Mesendoderm (in vitro differentiated cells): Measurements from ENCODE around the gene ERFL.
A peak's percentile ranks its signal among the peaks of the same experiment; 100 is the strongest.

Experiments
- DNase-seq: peaks from one replicate; pipeline ENCODE4 v3.0.0; 2013
- H2AK5ac ChIP-seq: 2 replicates; pipeline ENCODE4 v1.6.1; 2013; ENCODE audit warnings: low read length, inconsistent platforms
- H2BK120ac ChIP-seq: 2 replicates; pipeline ENCODE4 v1.6.1; 2013; ENCODE audit warnings: low read depth, mild to moderate bottlenecking, low read length, moderate library complexity, mixed read lengths
- H2BK15ac ChIP-seq: replicated peaks from 2 replicates; pipeline ENCODE4 v1.6.1; 2013; ENCODE audit warnings: low read depth, mild to moderate bottlenecking, moderate library complexity
- H2BK5ac ChIP-seq: 2 replicates; pipeline ENCODE4 v1.6.1; 2013; ENCODE audit warnings: low read length, inconsistent platforms
- H3K18ac ChIP-seq: 2 replicates; pipeline ENCODE4 v1.6.1; 2013; ENCODE audit warnings: mild to moderate bottlenecking, low read length, mixed read lengths
- H3K23ac ChIP-seq: one replicate; pipeline ENCODE4 v1.6.1; 2013; ENCODE audit warnings: low read length
- H3K27ac ChIP-seq: 2 replicates; pipeline ENCODE4 v1.5.1; 2013; ENCODE audit warnings: low read depth, mild to moderate bottlenecking, inconsistent platforms, low read length, moderate library complexity
- H3K27me3 ChIP-seq: 2 replicates; pipeline ENCODE4 v1.6.1; 2013; ENCODE audit warnings: low read length, control low read depth, mild to moderate bottlenecking, inconsistent platforms; ENCODE audit not compliant: insufficient read depth, poor library complexity
- H3K36me3 ChIP-seq: 2 replicates; pipeline ENCODE4 v1.6.1; 2013; ENCODE audit warnings: low read length, inconsistent platforms; ENCODE audit not compliant: control insufficient read depth, insufficient read depth
- H3K4ac ChIP-seq: one replicate; pipeline ENCODE4 v1.6.1; 2013; ENCODE audit warnings: low read depth, mild to moderate bottlenecking, low read length, moderate library complexity
- H3K4me1 ChIP-seq: 2 replicates; pipeline ENCODE4 v1.6.1; 2013; ENCODE audit warnings: low read depth, low read length, inconsistent platforms; ENCODE audit not compliant: control insufficient read depth
- H3K4me2 ChIP-seq: 2 replicates; pipeline ENCODE4 v1.6.1; 2013; ENCODE audit warnings: low read length
- H3K4me3 ChIP-seq: 2 replicates; pipeline ENCODE4 v1.5.1; 2013; ENCODE audit warnings: mild to moderate bottlenecking, low read length
- H3K56ac ChIP-seq: one replicate; pipeline ENCODE4 v1.6.1; 2013; ENCODE audit warnings: low read length
- H3K79me1 ChIP-seq: 2 replicates; pipeline ENCODE4 v1.6.1; 2013; ENCODE audit warnings: low read length, inconsistent platforms
- H3K79me2 ChIP-seq: 2 replicates; pipeline ENCODE4 v1.6.1; 2013; ENCODE audit warnings: mild to moderate bottlenecking, low read length; ENCODE audit not compliant: control insufficient read depth, insufficient read depth
- H3K9ac ChIP-seq: 2 replicates; pipeline ENCODE4 v1.6.1; 2013; ENCODE audit warnings: low read length, inconsistent platforms
- H4K5ac ChIP-seq: one replicate; pipeline ENCODE4 v1.6.1; 2013; ENCODE audit warnings: low read length
- H4K8ac ChIP-seq: one replicate; pipeline ENCODE4 v1.6.1; 2013; ENCODE audit warnings: low read depth, mild to moderate bottlenecking, control low read depth, low read length, moderate library complexity
- WGBS: extraction: QIAGEN DNeasy Blood & Tissue Kit; methylation state at CpG from one replicate; pipeline ENCODE4 v1.1.7; 2013; ENCODE audit warnings: low lambda C conversion rate, missing lambda C conversion rate; ENCODE audit not compliant: insufficient coverage; ENCODE audit errors: extremely low coverage; 5-methylcytosine and 5-hydroxymethylcytosine counted together

Gene ERFL

DNA sequence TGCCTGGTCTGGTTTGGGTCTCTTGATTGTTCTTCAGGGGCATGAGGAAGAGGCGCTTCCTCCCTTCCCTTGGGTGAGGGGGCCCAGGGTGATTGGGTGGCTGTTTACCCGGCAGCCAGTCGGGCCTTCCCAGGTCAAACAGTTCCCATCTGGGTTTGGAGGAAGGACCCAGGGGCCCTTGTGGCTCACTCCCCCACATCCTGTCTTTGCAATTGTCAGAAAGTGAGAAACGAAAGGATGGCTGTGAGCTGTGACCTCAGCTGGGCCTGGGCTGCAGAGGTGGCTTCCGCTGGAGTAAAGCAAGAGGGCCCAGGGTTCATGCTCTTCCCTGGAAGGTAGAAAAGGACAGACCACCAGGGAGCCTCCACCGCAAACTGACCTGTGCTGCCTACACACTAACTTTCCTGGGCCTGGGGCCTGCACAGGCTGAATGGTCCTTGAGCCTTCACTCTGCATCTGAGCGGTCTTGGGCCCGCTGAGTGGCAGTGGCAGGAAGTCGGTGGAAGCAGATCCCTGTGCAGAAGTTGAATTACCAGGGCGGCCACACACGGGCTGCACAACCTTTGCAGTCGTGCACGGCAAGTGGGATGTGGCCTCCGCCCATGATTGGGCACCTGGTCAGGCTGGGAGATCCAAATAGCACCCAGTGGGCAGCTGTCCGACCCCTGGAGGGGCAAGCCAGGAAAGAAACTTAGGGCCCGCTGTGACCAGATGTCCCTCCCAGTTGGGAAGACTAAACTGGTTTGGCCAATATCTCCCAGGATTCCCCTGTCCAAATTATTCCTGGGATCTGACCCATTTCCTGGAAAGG is 56.5 kb downstream of the ERFL start:
- H3K4me1 ChIP-seq: no peaks in the 10 kb centered on the region
- no CpG with 5 or more reads among the region's 16 CpGs for WGBS
- no peak overlapping the region for H4K5ac ChIP-seq
- no peak overlapping the region for H4K8ac ChIP-seq
- no peak overlapping the region for H3K9ac ChIP-seq
- H2AK5ac ChIP-seq: no peak overlapping the region
- no peak overlapping the region for H3K18ac ChIP-seq
- no peak overlapping the region for H3K56ac ChIP-seq
- no peak overlapping the region for H3K4me3 ChIP-seq
- H3K27me3 ChIP-seq: no peaks in the 10 kb centered on the region
- H3K4me2 ChIP-seq: no peak overlapping the region
- no peak overlapping the region for H2BK120ac ChIP-seq
- no peak overlapping the region for H3K4ac ChIP-seq
- H3K79me1 ChIP-seq: peaks cover 5% of the 10 kb centered on the region
- no peak overlapping the region for H3K23ac ChIP-seq
- H3K79me2 ChIP-seq: peaks cover 3% of the 10 kb centered on the region
- peaks cover 8% of the 10 kb centered on the region for H3K36me3 ChIP-seq
- H2BK15ac ChIP-seq: no peak overlapping the region
- DNase-seq: peak; percentile 32
- H2BK5ac ChIP-seq: no peak overlapping the region
- no peak overlapping the region for H3K27ac ChIP-seq

DNA sequence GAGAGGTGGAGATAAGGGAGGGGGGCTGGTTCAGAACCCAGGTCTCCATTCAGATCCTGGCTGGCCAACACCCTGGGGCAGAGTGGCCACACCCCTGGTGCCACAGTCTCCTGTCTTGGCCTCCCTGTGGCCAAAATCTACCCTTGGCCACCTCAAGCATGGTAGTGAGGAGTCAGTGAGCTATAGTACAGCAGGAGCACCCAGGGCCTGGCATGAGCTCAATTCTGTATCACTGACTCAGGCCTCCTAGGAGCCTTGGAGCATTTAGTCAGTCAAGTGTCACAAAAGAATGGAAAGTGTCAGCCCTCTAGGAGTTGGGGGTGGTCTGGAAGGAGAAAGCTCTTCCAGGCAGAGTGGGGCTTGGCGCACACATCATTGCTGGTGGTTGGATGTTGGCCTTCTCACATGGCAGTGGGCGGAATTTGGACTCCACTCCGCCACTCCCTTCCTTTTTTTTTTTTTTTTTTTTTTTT is 57.8 kb downstream of the ERFL start:
- no CpG with 5 or more reads among the region's 3 CpGs for WGBS
- H3K36me3 ChIP-seq: peaks cover 12% of the 10 kb centered on the region

DNA sequence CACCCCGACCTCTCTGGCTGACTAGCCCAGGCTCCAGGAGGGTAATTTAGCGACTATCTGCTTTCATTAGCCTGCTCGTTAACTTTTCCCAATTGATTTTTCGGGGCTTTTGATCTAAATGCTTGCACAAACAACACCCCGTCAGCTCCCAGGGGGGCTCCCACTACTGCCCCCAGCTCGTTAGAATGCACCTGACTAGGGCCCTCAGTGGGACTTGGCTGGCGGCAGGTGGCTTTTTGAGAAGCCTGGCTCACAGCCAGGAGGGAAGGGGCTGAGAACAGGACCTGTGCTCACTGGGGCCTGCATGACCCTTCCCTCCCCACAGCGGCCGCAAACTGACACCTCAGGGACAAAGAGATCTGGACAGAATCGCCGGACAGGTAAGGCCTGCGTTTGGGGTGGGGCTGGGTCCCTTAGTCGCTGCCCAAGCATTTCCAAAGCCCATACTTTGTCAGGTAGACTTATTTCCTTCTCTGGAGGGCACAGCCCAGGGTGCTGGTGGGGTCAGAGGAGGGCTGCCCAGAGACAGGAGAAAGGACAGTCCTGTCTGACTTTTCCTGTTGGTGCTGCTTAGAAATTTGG is 58.8 kb downstream of the ERFL start:
- Histone ChIP-seq H3K23ac (no peak overlapping the region), H2AK5ac (no peak overlapping the region), H3K27ac (no peak overlapping the region), H2BK120ac (no peak overlapping the region), H2BK5ac (no peak overlapping the region), H3K18ac (no peak overlapping the region), H3K79me2 (peaks cover 16% of the 10 kb centered on the region), H2BK15ac (no peak overlapping the region), H3K36me3 (peaks cover 17% of the 10 kb centered on the region), H3K9ac (no peak overlapping the region), H3K56ac (no peak overlapping the region), H3K4ac (no peak overlapping the region), H3K4me2 (no peak overlapping the region), H3K79me1 (peaks cover 16% of the 10 kb centered on the region), H3K4me3 (no peak overlapping the region), H4K5ac (no peak overlapping the region), H3K27me3 (no peaks in the 10 kb centered on the region), H3K4me1 (no peaks in the 10 kb centered on the region), H4K8ac (no peak overlapping the region)
- DNase-seq: no peak
- no CpG with 5 or more reads among the region's 13 CpGs for WGBS

More for the DNA sequence above, 57.8 kb downstream of the ERFL start:
- Histone ChIP-seq H2BK5ac (no peak overlapping the region), H3K79me2 (peaks cover 10% of the 10 kb centered on the region), H2AK5ac (no peak overlapping the region), H3K4ac (no peak overlapping the region), H3K9ac (no peak overlapping the region), H3K27ac (no peak overlapping the region), H3K4me1 (no peaks in the 10 kb centered on the region), H4K8ac (no peak overlapping the region), H3K4me3 (no peak overlapping the region), H4K5ac (no peak overlapping the region), H2BK120ac (no peak overlapping the region), H3K18ac (no peak overlapping the region), H3K23ac (no peak overlapping the region), H3K27me3 (no peaks in the 10 kb centered on the region), H3K4me2 (no peak overlapping the region), H3K56ac (no peak overlapping the region), H3K79me1 (peaks cover 11% of the 10 kb centered on the region), H2BK15ac (no peak overlapping the region)
- DNase-seq: no peak

DNA sequence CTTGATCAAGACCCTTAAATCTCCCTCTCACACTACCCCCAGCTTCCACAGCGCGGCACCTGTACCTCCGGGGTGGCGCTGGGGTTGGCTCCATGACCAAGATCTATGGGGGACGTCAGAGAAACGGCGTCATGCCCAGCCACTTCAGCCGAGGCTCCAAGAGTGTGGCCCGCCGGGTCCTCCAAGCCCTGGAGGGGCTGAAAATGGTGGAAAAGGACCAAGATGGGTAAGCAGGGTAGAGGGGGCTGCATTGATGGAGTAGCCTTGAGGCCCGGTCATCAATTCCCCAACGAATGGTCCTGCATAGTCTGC is 59.3 kb downstream of the ERFL start:
- Histone ChIP-seq H3K36me3 (peaks cover 21% of the 10 kb centered on the region), H3K18ac (no peak overlapping the region), H2AK5ac (no peak overlapping the region), H3K79me2 (peaks cover 21% of the 10 kb centered on the region), H3K4me3 (no peak overlapping the region), H3K4me2 (no peak overlapping the region), H3K9ac (no peak overlapping the region), H2BK5ac (no peak overlapping the region), H3K4me1 (no peaks in the 10 kb centered on the region), H3K4ac (no peak overlapping the region), H3K23ac (no peak overlapping the region), H2BK120ac (no peak overlapping the region), H4K5ac (no peak overlapping the region), H3K27ac (no peak overlapping the region), H3K79me1 (peaks cover 19% of the 10 kb centered on the region), H3K27me3 (no peaks in the 10 kb centered on the region), H3K56ac (no peak overlapping the region), H2BK15ac (no peak overlapping the region), H4K8ac (no peak overlapping the region)
- no peak for DNase-seq
- WGBS: no CpG with 5 or more reads among the region's 12 CpGs

DNA sequence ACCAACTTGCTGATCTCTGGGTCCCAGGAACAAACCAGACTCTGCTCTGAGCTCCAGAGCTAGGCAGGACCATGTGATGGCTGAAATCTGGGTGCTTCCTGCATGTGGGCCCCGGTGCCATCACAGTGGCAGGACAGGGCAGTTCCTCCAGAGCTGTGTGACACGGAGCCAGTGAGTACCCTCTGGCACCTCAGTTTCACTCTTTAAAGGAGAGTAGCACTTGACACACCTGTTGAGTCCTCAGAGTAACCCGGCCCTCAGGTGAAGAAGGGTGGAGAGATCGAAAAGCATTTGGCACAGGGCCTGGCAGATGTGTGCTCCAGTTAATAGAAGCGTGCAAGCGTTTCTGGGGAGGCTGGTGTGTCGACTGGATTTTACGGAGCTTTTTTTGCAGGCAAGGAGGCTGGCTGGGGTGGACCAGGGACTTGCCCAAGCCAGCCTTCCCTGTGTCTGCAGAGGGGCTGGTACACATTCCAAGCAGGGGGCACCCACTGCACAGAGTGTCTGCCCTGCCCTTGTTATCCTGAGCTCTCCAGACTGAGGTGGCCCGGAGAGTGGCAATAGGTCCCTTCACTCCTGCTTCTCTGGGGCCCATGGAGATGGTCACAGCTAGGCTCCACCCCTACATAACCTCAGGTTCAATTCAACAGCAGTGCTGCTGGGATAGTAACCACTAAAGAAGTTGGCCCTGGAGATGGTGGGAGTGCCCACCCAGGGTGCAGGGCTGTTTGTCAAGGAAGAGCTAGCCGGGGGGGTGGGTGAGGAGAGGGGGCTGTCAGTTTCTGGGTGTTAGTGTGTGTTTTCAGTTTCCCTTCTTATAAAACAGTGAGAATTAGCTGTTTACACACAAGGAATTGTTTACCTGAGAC is 59.9 kb downstream of the ERFL start:
- no peak overlapping the region for H4K8ac ChIP-seq
- H3K79me2 ChIP-seq: peaks cover 24% of the 10 kb centered on the region
- H3K36me3 ChIP-seq: peaks cover 24% of the 10 kb centered on the region
- no peaks in the 10 kb centered on the region for H3K27me3 ChIP-seq
- H3K4ac ChIP-seq: no peak overlapping the region
- H3K4me2 ChIP-seq: no peak overlapping the region
- H2BK5ac ChIP-seq: no peak overlapping the region
- no peak overlapping the region for H3K18ac ChIP-seq
- no peak overlapping the region for H2BK15ac ChIP-seq
- H3K79me1 ChIP-seq: peaks cover 21% of the 10 kb centered on the region
- H3K27ac ChIP-seq: no peak overlapping the region
- no peak overlapping the region for H3K23ac ChIP-seq
- DNase-seq: no peak
- no peak overlapping the region for H3K4me3 ChIP-seq
- H3K4me1 ChIP-seq: peaks cover 2% of the 10 kb centered on the region
- no peak overlapping the region for H3K9ac ChIP-seq
- no CpG with 5 or more reads among the region's 10 CpGs for WGBS
- no peak overlapping the region for H3K56ac ChIP-seq
- no peak overlapping the region for H2BK120ac ChIP-seq
- H4K5ac ChIP-seq: no peak overlapping the region
- H2AK5ac ChIP-seq: no peak overlapping the region
